Peyer's patch (tissue), 4 donors: Measurements from ENCODE around the gene PRR19.
A peak's percentile ranks its signal among the peaks of the same experiment; 100 is the strongest.

Source experiments
- CTCF ChIP-seq, 6 experiments: fragments of 450-650 bp in 4 of 6; fragments of 200-600 bp in 2 of 6; sonication (generic) in 1 of 6; IDR thresholded peaks; one replicate each; pipeline ENCODE4 v1.5.1; 2017 to 2019; ENCODE audit warnings: antibody characterized with exemption in 6 of 6, mild to moderate bottlenecking in 3 of 6, moderate library complexity in 1 of 6
- POLR2A ChIP-seq, 2 donors: fragments of 450-650 bp; IDR thresholded peaks; one replicate each; pipeline ENCODE4 v1.5.1; 2017; ENCODE audit warnings: antibody characterized with exemption in 2 of 2, mild to moderate bottlenecking in 2 of 2, moderate library complexity in 2 of 2

DNA sequence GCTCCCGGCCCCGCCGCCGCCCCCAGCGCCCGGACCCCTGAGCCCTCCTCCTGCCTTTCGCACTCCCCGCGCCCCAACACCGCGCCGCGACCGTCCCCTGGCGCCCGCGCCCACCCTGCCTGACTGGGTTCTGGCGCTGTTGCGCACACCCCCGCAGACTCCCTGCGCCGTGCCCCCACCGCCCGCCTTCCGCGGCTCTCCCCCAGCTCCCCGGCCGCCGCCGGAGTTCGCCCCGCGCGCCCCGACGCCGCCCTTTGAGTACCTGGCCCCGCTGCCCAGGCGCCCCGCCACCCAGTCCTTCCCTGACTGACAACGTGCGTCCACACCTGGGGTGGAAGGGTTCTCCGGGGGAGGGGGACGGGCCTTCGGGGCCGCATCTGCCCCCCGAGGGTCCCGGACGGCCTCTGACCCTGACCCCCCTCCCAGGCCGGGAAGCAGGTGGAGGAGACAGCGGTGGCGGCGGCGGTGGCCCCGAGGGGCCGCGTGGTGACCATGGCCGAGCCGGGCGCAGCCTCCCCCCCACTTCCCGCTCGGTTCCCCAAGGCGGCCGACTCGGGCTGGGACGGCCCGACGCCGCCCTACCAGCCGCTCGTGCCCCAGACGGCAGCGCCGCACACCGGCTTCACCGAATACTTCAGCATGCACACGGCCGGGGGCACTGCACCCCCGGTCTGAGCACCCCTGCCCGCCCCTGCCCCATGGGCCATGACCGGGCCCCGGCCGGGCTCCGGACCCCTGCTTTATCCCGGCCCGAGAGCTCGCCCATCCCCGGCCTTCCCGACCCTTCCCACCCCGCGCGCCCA, 22.1 kb downstream of the PRR19 start:
- peak in 1 of 6 experiments; percentile 12 for TF ChIP-seq CTCF (IDR thresholded peaks at IDR 0.05)
- TF ChIP-seq POLR2A (IDR thresholded peaks at IDR 0.05) = no peak
